ENCODE data around the gene MAGI3.

MAGI3 gene

GRCh38 chr1:113542221-113542701 lies 151.9 kb downstream of the MAGI3 start (continued):
- no peak for TF ChIP-seq ZNF571 (tag by site-specific recombination; IDR thresholded peaks at IDR 0.05)
- TF ChIP-seq ZNF664 (tag by site-specific recombination; IDR thresholded peaks at IDR 0.05): no peak
- TF ChIP-seq ZNF23 (tag by site-specific recombination; IDR thresholded peaks at IDR 0.05; ENCODE audit: borderline replicate concordance): no peak
- TF ChIP-seq ZNF335 (tag by site-specific recombination; conservative IDR thresholded peaks at IDR 0.05): no peak
- no peak for TF ChIP-seq ZNF76 (tag by site-specific recombination; IDR thresholded peaks at IDR 0.05; ENCODE audit: borderline replicate concordance, low read depth)

DNA sequence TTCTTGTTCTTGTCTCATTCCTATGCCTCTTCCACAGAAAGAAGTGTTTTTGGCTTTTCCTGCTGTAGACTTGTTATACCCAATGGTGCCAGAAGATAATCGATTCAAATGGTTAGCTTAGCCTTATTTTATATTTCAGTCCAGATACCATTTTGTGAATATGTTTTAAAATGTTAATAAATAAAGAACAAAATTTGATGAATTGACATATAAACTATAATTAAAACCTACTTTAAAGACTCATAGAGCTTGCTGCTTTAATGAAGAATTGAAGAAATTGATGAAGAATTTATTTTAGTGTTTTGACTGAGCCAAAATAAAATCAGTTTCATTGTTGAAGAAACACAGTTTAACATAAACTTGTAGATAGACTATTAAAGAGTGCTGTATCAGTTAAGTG lies 152.8 kb downstream of the MAGI3 start:
- Histone ChIP-seq H3K27ac (ENCODE audit: extremely low read depth, low read depth, low read length) (no peak overlapping the region), H3K9me3 (ENCODE audit: control insufficient read depth, insufficient read depth, low read depth, low read length) (no peaks in the 10 kb centered on the region), H3K36me3 (ENCODE audit: control insufficient read depth in 2 of 2, insufficient read depth in 1 of 2, low read length in 2 of 2) (no peaks in the 10 kb centered on the region), H3K4me3 (ENCODE audit: low read depth, low read length) (no peak overlapping the region), H3K4me1 (ENCODE audit: control insufficient read depth, insufficient read depth, low read length) (peaks cover 2% of the 10 kb centered on the region; the same call in 1 of the 2 replicates)
- CTCF ChIA-PET: no interaction called here
- TF ChIP-seq ZNF16 (tag by site-specific recombination; IDR thresholded peaks at IDR 0.05; ENCODE audit: low read depth) (no peak), PRDM6 (tag by site-specific recombination; IDR thresholded peaks at IDR 0.05) (no peak), ZNF555 (tag by site-specific recombination; conservative IDR thresholded peaks at IDR 0.05) (no peak), TCF7L2 (IDR thresholded peaks at IDR 0.05; ENCODE audit: borderline replicate concordance, low read depth, low read length) (no peak), ZNF549 (tag by site-specific recombination; IDR thresholded peaks at IDR 0.05) (no peak), ZNF558 (tag by site-specific recombination; IDR thresholded peaks at IDR 0.05) (no peak), TRIM28 (IDR thresholded peaks at IDR 0.05; ENCODE audit: borderline replicate concordance, low read length) (no peak), ZNF837 (tag by site-specific recombination; IDR thresholded peaks at IDR 0.05) (no peak), ZNF530 (tag by site-specific recombination; IDR thresholded peaks at IDR 0.05; ENCODE audit: low read depth) (no peak), ZNF266 (tag by site-specific recombination; IDR thresholded peaks at IDR 0.05; ENCODE audit: low read depth) (no peak), KLF1 (tag by site-specific recombination; IDR thresholded peaks at IDR 0.05) (no peak), ZNF610 (tag by site-specific recombination; IDR thresholded peaks at IDR 0.05; ENCODE audit: borderline replicate concordance) (no peak), MZF1 (tag by site-specific recombination; IDR thresholded peaks at IDR 0.05; ENCODE audit: borderline replicate concordance) (no peak), ZNF501 (tag by site-specific recombination; IDR thresholded peaks at IDR 0.05) (no peak), ZNF521 (tag by site-specific recombination; IDR thresholded peaks at IDR 0.05) (no peak)
- TF ChIP-seq, protein P1, sequence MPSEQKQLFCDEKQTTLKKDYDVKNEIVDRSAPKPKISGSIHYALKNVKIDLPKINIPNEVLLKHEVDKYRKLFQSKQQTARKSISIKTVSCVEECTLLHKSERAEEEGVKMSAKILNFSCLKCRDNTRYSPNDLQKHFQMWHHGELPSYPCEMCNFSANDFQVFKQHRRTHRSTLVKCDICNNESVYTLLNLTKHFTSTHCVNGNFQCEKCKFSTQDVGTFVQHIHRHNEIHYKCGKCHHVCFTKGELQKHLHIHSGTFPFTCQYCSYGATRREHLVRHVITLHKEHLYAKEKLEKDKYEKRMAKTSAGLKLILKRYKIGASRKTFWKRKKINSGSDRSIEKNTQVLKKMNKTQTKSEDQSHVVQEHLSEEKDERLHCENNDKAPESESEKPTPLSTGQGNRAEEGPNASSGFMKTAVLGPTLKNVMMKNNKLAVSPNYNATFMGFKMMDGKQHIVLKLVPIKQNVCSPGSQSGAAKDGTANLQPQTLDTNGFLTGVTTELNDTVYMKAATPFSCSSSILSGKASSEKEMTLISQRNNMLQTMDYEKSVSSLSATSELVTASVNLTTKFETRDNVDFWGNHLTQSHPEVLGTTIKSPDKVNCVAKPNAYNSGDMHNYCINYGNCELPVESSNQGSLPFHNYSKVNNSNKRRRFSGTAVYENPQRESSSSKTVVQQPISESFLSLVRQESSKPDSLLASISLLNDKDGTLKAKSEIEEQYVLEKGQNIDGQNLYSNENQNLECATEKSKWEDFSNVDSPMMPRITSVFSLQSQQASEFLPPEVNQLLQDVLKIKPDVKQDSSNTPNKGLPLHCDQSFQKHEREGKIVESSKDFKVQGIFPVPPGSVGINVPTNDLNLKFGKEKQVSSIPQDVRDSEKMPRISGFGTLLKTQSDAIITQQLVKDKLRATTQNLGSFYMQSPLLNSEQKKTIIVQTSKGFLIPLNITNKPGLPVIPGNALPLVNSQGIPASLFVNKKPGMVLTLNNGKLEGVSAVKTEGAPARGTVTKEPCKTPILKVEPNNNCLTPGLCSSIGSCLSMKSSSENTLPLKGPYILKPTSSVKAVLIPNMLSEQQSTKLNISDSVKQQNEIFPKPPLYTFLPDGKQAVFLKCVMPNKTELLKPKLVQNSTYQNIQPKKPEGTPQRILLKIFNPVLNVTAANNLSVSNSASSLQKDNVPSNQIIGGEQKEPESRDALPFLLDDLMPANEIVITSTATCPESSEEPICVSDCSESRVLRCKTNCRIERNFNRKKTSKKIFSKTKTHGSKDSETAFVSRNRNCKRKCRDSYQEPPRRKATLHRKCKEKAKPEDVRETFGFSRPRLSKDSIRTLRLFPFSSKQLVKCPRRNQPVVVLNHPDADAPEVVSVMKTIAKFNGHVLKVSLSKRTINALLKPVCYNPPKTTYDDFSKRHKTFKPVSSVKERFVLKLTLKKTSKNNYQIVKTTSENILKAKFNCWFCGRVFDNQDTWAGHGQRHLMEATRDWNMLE (tag by site-specific recombination; conservative IDR thresholded peaks at IDR 0.05; ENCODE audit: low read depth): no peak
- TF ChIP-seq, protein P2, sequence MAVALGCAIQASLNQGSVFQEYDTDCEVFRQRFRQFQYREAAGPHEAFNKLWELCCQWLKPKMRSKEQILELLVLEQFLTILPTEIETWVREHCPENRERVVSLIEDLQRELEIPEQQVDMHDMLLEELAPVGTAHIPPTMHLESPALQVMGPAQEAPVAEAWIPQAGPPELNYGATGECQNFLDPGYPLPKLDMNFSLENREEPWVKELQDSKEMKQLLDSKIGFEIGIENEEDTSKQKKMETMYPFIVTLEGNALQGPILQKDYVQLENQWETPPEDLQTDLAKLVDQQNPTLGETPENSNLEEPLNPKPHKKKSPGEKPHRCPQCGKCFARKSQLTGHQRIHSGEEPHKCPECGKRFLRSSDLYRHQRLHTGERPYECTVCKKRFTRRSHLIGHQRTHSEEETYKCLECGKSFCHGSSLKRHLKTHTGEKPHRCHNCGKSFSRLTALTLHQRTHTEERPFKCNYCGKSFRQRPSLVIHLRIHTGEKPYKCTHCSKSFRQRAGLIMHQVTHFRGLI (tag by site-specific recombination; IDR thresholded peaks at IDR 0.05): no peak
- TF ChIP-seq, protein P3, sequence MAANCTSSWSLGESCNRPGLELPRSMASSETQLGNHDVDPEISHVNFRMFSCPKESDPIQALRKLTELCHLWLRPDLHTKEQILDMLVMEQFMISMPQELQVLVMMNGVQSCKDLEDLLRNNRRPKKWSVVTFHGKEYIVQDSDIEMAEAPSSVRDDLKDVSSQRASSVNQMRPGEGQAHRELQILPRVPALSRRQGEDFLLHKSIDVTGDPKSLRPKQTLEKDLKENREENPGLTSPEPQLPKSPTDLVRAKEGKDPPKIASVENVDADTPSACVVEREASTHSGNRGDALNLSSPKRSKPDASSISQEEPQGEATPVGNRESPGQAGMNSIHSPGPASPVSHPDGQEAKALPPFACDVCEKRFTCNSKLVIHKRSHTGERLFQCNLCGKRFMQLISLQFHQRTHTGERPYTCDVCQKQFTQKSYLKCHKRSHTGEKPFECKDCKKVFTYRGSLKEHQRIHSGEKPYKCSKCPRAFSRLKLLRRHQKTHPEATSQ (tag by site-specific recombination; IDR thresholded peaks at IDR 0.05): no peak
- POLR2A ChIA-PET: interaction anchor here (0.9 kb wide), 1 partner anchor 153 kb away, joined by 3 read pairs; the partner anchor contains the start of gene MAGI3
